Measurements from ENCODE around the gene HEPN1.

The HEPN1 gene

DNA sequence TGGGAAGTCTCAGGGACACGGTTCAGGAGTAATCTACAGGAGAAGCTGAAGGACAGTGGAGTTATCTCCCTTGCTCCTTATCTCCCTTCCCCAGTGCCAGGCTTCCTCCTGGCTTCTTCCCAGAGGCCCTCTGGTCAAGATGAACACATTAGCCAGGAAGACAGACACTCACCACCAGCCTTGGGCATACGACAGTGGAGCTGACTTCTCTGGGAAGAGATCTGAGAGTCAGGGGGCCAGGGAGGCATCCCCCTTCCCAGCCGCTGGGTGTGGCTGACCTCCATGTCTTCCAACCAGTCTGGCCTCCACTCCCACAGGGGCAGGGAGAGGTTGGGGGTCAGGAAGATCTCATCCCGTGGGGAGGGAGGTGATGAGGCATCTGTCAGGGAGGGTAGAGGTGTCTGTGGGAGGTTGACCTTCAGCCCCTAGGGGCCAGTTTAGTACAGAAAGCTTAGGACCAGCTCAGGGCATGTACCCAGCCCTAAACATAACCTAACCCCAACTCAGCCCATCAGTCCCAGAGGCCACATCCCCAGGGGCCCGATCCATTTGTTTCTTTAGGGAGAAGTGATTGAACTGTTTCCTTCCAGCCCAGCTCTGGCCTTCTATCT is 34.1 kb upstream of the HEPN1 start:
- TF ChIP-seq, protein P1, sequence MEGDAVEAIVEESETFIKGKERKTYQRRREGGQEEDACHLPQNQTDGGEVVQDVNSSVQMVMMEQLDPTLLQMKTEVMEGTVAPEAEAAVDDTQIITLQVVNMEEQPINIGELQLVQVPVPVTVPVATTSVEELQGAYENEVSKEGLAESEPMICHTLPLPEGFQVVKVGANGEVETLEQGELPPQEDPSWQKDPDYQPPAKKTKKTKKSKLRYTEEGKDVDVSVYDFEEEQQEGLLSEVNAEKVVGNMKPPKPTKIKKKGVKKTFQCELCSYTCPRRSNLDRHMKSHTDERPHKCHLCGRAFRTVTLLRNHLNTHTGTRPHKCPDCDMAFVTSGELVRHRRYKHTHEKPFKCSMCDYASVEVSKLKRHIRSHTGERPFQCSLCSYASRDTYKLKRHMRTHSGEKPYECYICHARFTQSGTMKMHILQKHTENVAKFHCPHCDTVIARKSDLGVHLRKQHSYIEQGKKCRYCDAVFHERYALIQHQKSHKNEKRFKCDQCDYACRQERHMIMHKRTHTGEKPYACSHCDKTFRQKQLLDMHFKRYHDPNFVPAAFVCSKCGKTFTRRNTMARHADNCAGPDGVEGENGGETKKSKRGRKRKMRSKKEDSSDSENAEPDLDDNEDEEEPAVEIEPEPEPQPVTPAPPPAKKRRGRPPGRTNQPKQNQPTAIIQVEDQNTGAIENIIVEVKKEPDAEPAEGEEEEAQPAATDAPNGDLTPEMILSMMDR (IDR thresholded peaks at IDR 0.05; ENCODE audit: borderline replicate concordance, insufficient read depth, low read depth, low read length) = no peak
- no peak overlapping the region for H3K4me3 ChIP-seq (ENCODE audit: low read depth, low read length)

DNA sequence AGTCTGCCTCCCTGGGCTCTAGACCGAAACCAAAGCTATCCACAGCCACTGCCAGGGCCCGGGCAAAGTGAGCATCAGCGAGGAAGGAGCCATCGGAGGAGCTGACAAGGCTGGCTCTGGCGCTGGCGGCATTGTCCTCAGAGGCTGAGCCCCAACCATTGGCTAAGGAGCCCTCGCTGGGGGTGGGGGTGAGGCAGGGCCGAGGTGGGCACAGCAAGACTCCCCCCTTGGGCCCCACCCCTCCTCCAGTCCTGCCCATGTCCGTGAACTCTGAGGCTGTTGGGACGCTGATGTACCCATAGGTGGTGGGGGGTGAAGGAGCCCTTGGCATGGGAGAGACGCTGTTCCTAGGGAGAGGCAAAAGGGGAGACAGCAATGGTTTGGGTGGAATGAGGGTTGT is 32.6 kb upstream of the HEPN1 start:
- TF ChIP-seq, protein P1 (IDR thresholded peaks at IDR 0.05; ENCODE audit: borderline replicate concordance, insufficient read depth, low read depth, low read length) = no peak
- no peak overlapping the region for H3K4me3 ChIP-seq (ENCODE audit: low read depth, low read length)

DNA sequence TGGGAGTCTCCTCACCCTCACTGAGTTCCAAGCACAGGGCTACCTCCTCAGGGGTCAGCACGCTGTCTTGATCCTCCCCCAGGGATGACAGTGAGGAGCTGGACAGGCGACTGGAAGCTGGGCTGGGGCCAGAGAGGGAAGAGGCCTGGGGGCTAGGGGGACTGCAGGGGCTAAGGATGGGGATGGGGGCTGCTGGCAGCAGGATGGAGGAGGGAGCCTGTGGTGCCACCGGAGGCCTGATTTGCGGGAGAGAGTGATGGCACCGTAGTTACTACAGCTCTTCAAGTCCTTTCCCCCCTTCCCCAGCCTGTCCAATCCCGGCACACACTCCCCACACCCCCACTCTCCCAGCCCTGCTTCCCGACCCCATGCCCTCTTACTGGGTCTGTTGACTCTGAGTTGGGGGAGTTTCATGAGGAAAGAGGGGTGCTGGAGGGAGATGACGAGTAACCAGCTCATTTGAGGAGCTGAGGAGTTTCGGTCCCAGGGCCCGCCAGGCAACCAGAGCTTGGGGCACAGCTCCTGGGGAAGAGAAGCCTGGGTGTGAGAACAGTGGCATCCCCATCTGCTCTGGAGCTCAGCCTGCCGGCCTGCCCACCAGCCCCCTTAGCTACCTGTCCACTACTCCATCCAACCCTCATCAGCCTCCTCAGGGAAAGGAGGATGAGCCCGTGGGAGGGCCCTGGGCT is 31.9 kb upstream of the HEPN1 start:
- no peak overlapping the region for H3K4me3 ChIP-seq (ENCODE audit: low read depth, low read length)
- TF ChIP-seq, protein P1 (IDR thresholded peaks at IDR 0.05; ENCODE audit: borderline replicate concordance, insufficient read depth, low read depth, low read length) = no peak

DNA sequence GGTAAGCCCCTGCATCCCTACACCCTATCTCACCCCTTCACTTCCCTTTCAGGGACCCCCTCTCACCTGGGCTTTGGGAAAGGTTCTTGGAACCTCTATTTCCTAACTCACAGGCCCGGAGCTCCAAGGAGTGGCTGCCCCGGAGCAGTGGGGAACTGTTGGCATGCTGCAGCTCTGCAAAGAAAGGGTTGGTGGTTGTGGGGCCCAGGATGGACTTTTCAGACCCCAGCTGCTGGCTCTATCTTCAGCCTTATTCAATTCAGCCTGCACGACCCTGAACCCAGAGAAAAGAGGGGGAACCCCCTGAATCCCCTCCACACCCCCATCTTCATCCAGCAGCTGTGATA is 31.4 kb upstream of the HEPN1 start:
- no peak overlapping the region for H3K4me3 ChIP-seq (ENCODE audit: low read depth, low read length)
- TF ChIP-seq, protein P1 (IDR thresholded peaks at IDR 0.05; ENCODE audit: borderline replicate concordance, insufficient read depth, low read depth, low read length) = no peak

DNA sequence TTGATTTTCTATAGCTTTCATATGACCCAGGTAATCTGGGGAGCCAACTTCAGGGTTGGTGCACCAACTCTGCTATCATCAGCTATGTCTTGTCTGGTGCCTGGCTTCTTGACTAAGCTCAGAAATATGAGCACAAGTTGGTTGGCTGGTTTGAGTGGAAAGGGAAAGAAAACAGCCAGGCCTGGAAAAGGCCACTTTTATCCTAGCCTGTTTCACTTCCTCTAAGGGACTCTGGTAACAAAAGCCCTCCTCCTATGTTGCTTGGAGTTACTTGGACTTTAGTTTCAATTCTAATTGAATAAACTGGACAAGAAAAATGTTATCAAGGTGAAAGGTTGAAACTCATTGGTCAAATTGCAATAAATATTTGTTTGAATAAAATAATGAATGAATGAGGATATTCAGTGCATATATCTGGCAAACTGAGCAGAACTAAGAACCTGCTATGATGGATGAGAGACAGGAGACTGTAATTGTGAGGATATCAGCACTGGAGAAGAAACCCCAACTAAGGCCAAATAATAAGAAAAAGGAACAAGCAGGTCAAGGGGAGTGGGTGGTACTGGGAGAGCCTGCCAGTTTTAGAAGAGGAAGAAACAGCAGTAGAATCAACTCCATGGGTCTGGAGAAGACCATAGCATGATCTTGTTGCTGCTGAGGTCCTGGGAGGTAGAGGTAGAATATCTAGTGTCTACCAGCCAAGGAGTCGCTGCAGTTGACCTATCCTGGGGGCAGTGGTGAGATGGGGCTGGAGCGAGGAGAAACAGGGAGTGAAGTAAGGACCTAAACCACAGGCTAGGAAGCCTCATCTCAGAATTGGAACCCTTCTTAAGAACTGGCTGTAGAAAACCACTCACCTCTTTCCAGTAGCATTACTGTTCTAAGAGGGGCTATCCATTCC is 29.6 kb upstream of the HEPN1 start:
- no peak overlapping the region for H3K4me3 ChIP-seq (ENCODE audit: low read depth, low read length)
- TF ChIP-seq, protein P1 (IDR thresholded peaks at IDR 0.05; ENCODE audit: borderline replicate concordance, insufficient read depth, low read depth, low read length) = no peak

DNA sequence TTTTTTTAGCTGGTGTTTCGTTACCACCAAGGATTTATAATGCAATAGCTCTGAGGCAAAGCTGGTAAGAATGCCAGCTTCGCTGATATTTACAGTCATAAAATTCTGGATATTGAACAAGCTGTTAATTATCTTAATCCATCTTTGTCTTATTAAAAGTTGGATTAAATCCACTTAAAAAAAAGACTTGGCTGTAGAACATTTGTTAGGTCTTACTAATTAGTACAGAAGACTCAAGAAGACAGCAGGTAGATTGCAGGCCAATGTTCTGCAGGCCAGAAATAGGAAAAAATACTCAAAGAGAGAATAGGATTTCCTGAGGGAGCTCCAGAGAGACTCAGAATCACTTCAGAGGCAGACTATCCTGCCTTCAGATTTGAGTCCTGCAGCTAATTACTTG is 28.9 kb upstream of the HEPN1 start:
- TF ChIP-seq, protein P1 (IDR thresholded peaks at IDR 0.05; ENCODE audit: borderline replicate concordance, insufficient read depth, low read depth, low read length) = no peak
- no peak overlapping the region for H3K4me3 ChIP-seq (ENCODE audit: low read depth, low read length)
